GM12891 (cell line): ENCODE measurements around the gene TRIM8.

Experiments
- PAX5 ChIP-seq: IDR thresholded peaks from 2 replicates; pipeline ENCODE4 v1.6.1; 2011; ENCODE audit warnings: low read length, moderate library complexity, mild to moderate bottlenecking; ENCODE audit not compliant: insufficient read depth, severe bottlenecking
- POLR2A ChIP-seq: IDR thresholded peaks from 2 replicates; pipeline ENCODE4 v1.6.1; 2011; ENCODE audit warnings: low read depth, low read length, control low read depth
- POLR2AphosphoS5 ChIP-seq: IDR thresholded peaks from 2 replicates; pipeline ENCODE4 v1.6.1; 2011; ENCODE audit warnings: low read depth, low read length, control low read depth
- POU2F2 ChIP-seq: IDR thresholded peaks from 2 replicates; pipeline ENCODE4 v1.6.1; 2011; ENCODE audit warnings: low read depth, mild to moderate bottlenecking, control low read depth, low read length, moderate library complexity
- SPI1 ChIP-seq: IDR thresholded peaks from 2 replicates; pipeline ENCODE4 v1.6.1; 2011; ENCODE audit warnings: low read depth, low read length, control low read depth
- TAF1 ChIP-seq: IDR thresholded peaks from 2 replicates; pipeline ENCODE4 v1.6.1; 2011; ENCODE audit warnings: low read depth, low read length, control low read depth

DNA sequence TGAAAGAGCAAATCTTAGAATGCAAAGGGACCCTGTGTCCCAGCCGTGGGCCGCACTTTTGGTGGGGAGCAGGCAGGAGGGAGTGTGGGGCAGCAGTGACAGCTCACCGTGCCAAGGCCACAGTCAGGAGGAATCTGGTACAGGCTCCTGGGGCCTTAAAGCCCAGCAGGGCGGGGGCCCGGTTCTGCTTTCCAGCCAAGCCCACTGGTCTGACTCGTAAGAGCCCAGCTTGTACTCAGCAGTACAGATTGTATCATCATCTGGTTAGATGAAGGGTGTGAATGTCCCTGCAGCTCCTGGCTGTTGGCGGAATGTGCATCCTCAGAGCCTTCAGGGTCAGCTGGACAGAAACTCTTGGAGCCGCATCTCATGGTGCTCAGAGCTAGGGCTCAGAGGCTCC lies 30.5 kb upstream of the TRIM8 start:
- no peak for TF ChIP-seq POLR2A
- TF ChIP-seq POLR2AphosphoS5: no peak
- no peak for TF ChIP-seq TAF1
- no peak for TF ChIP-seq SPI1
- no peak for TF ChIP-seq POU2F2
- TF ChIP-seq PAX5: no peak
